Suprapubic skin (tissue), 4 donors: ENCODE data around the gene DNLZ. TPM values are rescaled to one million over a fixed set of nuclear protein-coding genes. Genes with fewer than 3 reads are reported as not detected.

ENCODE experiments used
- DNase-seq, 2 donors: peaks; one replicate each; pipeline ENCODE4 v3.0.0-alpha.2; 2019; ENCODE audit warnings: low spot score in 2 of 2
- H3K27ac ChIP-seq: fragments of 200-600 bp; sonication (generic); one replicate; pipeline ENCODE4 v1.5.1; 2019
- H3K27me3 ChIP-seq: fragments of 200-600 bp; sonication (generic); one replicate; pipeline ENCODE4 v1.5.1; 2019
- H3K36me3 ChIP-seq: fragments of 200-600 bp; sonication (generic); one replicate; pipeline ENCODE4 v1.5.1; 2019
- H3K4me1 ChIP-seq: fragments of 200-600 bp; sonication (generic); one replicate; pipeline ENCODE4 v1.5.1; 2019
- H3K4me3 ChIP-seq: fragments of 200-600 bp; sonication (generic); one replicate; pipeline ENCODE4 v1.5.1; 2019; ENCODE audit warnings: mild to moderate bottlenecking
- H3K9me3 ChIP-seq: fragments of 200-600 bp; sonication (generic); one replicate; pipeline ENCODE4 v1.5.1; 2019
- EP300 ChIP-seq: sonication (generic); formaldehyde crosslinking; IDR thresholded peaks from one replicate; pipeline ENCODE4 v1.6.1; 2017; ENCODE audit warnings: antibody characterized with exemption
- POLR2A ChIP-seq, 2 donors: fragments of 450-650 bp; IDR thresholded peaks; one replicate each; pipeline ENCODE4 v1.6.1; 2017; ENCODE audit warnings: antibody characterized with exemption in 2 of 2, mild to moderate bottlenecking in 2 of 2, moderate library complexity in 2 of 2
- POLR2AphosphoS5 ChIP-seq, 3 donors: sonication (generic); formaldehyde crosslinking; IDR thresholded peaks; one replicate each; pipeline ENCODE4 v1.6.1; 2017; ENCODE audit warnings: antibody characterized with exemption in 3 of 3
- WGBS: methylation state at CpG from one replicate; pipeline ENCODE4 v1.1.5; 2018; 5-methylcytosine and 5-hydroxymethylcytosine counted together
- total RNA-seq, 4 donors: library from RNA; depleted of rRNA; stranded (reverse); fragments of >200 nt; gene quantifications; one replicate each; pipeline ENCODE4 v1.1.0, GENCODE V29; 2016
- TF ChIP-seq, protein P1 (sequence below), 2 donors: fragments of 200-600 bp in 1 of 2; fragments of 450-650 bp in 1 of 2; sonication (generic) in 1 of 2; IDR thresholded peaks; one replicate each; pipeline ENCODE4 v1.5.1; 2016 to 2019; ENCODE audit warnings: antibody characterized with exemption in 2 of 2, mild to moderate bottlenecking in 1 of 2, moderate library complexity in 1 of 2

DNLZ gene
- total RNA-seq, 4 donors from 2014 or later: 11.3 to 46.4 (median 37.9) TPM

DNA sequence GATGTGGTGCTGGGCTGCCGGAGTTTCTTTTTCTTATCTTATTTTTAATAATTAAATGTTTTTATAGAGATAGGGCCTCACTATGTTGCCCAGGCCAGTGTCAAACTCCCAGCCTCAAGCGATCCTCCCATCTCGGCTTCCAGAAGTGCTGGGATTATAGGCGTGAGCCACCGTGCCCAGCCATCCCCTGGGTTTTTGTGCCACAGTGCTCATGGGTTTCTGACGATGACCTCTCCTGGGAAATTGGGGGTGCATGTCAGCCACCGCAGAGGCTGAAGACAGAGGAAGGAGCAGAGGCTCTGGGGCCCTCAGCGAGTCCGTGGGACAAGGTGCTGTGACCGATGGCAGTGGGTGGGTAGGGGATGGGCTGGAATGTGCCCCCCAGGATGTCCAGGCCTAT is 21.8 kb downstream of the DNLZ start:
- Histone ChIP-seq H3K4me1 (peaks cover 46% of the 10 kb centered on the region), H3K9me3 (no peaks in the 10 kb centered on the region), H3K27ac (no peak overlapping the region), H3K27me3 (no peaks in the 10 kb centered on the region), H3K4me3 (peak overlapping the region; percentile 52), H3K36me3 (peaks cover 25% of the 10 kb centered on the region)
- TF ChIP-seq, protein P1, sequence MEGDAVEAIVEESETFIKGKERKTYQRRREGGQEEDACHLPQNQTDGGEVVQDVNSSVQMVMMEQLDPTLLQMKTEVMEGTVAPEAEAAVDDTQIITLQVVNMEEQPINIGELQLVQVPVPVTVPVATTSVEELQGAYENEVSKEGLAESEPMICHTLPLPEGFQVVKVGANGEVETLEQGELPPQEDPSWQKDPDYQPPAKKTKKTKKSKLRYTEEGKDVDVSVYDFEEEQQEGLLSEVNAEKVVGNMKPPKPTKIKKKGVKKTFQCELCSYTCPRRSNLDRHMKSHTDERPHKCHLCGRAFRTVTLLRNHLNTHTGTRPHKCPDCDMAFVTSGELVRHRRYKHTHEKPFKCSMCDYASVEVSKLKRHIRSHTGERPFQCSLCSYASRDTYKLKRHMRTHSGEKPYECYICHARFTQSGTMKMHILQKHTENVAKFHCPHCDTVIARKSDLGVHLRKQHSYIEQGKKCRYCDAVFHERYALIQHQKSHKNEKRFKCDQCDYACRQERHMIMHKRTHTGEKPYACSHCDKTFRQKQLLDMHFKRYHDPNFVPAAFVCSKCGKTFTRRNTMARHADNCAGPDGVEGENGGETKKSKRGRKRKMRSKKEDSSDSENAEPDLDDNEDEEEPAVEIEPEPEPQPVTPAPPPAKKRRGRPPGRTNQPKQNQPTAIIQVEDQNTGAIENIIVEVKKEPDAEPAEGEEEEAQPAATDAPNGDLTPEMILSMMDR (IDR thresholded peaks at IDR 0.05): no peak
- no peak for TF ChIP-seq POLR2A (IDR thresholded peaks at IDR 0.05)
- no peak for TF ChIP-seq EP300
- TF ChIP-seq POLR2AphosphoS5 (IDR thresholded peaks at IDR 0.05): no peak
- 50% methylated on average over 6 of the region's 10 CpGs for WGBS
- DNase-seq: no peak

DNA sequence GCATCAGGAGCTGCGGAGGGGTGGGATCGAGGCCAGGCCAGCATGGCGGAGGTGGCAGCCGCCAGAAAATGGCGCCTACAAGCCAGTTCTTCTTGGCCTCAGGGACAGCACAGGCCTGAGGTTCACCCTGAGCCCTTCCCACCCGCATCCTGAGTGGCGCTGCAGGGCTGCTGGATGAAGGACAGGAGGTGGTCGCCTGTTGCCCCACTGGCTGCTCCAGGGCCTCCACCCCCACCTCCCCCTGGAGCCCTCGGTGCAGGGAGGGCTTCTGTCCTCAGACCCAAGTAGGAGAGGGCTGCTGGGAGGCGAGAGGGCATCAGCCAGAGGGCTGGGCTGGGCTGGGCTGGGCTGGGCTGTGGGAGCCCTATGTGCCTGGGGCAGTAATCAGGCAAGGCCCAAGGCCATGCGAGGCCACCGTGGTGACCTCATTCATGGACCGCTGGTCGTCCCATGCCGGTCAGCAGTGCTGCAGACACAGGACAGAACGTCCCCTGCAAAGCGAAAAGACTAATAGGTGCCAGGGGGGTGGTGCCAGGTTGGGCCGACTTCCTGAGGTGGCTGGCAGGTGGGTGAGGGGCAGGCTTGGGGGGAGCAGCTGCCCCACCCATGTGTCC is 22.4 kb downstream of the DNLZ start:
- H3K36me3 ChIP-seq: peaks cover 31% of the 10 kb centered on the region
- no peak for DNase-seq
- no peak overlapping the region for H3K27ac ChIP-seq
- TF ChIP-seq POLR2AphosphoS5 (IDR thresholded peaks at IDR 0.05): no peak
- H3K27me3 ChIP-seq: no peaks in the 10 kb centered on the region
- WGBS: 97% methylated on average over 7 of the region's 18 CpGs
- peaks cover 41% of the 10 kb centered on the region for H3K4me1 ChIP-seq
- H3K4me3 ChIP-seq: no peak overlapping the region
- no peaks in the 10 kb centered on the region for H3K9me3 ChIP-seq

DNA sequence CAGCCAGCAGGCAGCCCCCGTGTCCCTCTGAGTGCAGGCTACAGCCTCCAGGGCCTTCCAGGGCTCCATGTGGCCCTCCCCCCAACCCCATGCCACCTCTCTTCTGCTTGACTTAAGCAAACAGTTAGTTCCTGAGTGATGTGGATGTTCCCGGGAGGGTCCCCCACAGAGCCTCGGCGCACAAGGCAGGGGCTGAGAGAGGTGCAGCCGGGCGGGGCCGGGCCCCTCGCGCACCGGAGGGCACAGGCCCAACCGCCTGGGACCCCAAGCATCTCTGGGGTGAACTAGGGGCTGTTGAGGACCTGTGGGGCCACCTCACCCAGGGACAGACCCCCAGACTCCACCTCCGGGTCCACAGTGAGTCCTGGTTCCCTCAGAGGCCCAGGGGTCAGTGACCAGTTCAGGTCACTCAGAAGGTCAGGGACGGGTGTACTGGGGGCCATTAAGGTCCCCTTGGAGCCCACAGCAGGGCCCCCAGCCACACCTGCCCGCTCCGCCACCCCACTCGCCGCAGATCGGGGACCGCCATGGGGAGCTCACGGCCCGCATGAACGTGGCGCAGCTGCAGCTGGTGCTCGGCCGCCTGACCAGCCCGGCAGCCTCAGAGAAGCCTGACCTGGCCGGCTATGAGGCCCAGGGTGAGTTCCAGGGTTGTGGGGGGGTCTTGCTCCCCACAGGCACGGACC is 23.0 kb downstream of the DNLZ start:
- no peak for DNase-seq
- no peak overlapping the region for H3K4me3 ChIP-seq
- no peak overlapping the region for H3K27ac ChIP-seq
- H3K4me1 ChIP-seq: peaks cover 35% of the 10 kb centered on the region
- H3K9me3 ChIP-seq: no peaks in the 10 kb centered on the region
- no peaks in the 10 kb centered on the region for H3K27me3 ChIP-seq
- TF ChIP-seq EP300: no peak
- TF ChIP-seq, protein P1 (IDR thresholded peaks at IDR 0.05): no peak
- no peak for TF ChIP-seq POLR2A (IDR thresholded peaks at IDR 0.05)
- TF ChIP-seq POLR2AphosphoS5 (IDR thresholded peaks at IDR 0.05): no peak
- 98% methylated on average over 8 of the region's 28 CpGs for WGBS
- peaks cover 34% of the 10 kb centered on the region for H3K36me3 ChIP-seq

DNA sequence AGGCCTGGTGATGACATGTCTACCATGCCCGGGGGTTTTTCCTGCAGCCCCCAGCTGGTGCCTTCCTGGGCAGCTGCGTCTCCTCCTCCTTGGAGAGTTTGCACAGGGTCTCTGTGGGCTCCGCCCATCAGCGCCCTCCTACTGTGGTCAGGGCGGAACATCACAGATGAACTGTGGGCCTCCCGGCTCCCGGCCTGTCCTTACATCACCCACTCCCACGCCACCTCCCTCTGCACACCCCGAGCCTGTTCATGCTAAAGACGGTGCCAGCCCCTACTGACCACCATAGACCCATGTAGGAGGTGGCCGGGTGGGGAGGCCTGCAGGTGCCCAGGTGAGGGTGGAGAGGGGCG is 23.6 kb downstream of the DNLZ start:
- H3K27ac ChIP-seq: no peak overlapping the region
- no peaks in the 10 kb centered on the region for H3K27me3 ChIP-seq
- TF ChIP-seq EP300 (no peak), POLR2AphosphoS5 (IDR thresholded peaks at IDR 0.05) (no peak), POLR2A (IDR thresholded peaks at IDR 0.05) (no peak)
- TF ChIP-seq, protein P1 (IDR thresholded peaks at IDR 0.05): no peak
- H3K36me3 ChIP-seq: peaks cover 34% of the 10 kb centered on the region
- 91% methylated on average over 8 of the region's 12 CpGs for WGBS
- H3K9me3 ChIP-seq: no peaks in the 10 kb centered on the region
- DNase-seq: no peak
- H3K4me1 ChIP-seq: peaks cover 29% of the 10 kb centered on the region
- H3K4me3 ChIP-seq: no peak overlapping the region

DNA sequence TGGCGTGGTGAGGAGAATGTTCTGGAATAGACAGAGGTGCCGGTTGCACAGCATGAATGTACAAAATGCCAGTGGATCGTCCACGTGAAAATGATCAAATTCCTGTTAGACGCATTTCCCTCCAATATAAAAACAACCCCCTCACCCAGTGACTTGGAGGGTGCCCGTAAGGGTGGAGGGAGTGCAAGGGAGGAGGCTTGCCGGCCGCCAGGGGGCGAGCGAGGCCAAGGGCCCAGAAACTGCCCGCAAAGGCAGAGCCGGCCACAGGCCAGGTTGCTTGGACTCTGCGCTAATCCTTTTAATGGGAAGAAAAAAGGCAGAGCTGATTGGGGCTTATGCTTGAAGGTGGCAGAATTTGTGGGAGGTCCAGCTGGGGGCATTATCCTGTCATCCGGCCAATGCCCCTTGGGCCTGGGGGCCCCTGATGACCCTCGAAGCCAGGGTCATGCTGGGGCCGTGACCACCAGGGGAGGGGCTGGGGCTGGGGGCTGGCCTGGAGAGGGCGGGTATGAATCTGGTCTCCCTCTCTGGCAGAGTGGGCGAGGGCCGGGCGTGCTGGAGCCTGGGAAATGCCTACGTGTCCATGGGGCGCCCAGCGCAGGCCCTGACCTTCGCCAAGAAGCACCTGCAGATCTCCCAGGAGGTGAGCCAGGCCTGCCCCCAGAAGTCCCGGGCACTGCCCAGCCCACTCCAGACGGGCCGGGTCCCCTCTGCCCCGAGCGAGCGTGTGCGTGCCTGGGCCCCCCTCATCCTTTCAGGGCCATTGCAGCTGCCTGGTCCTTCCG is 24.2 kb downstream of the DNLZ start:
- DNase-seq: no peak
- H3K9me3 ChIP-seq: no peaks in the 10 kb centered on the region
- TF ChIP-seq, protein P1 (IDR thresholded peaks at IDR 0.05): peak; percentile 46 to 77
- TF ChIP-seq EP300: no peak
- WGBS: 79% methylated on average over 28 of the region's 32 CpGs
- H3K4me1 ChIP-seq: peaks cover 25% of the 10 kb centered on the region
- peaks cover 34% of the 10 kb centered on the region for H3K36me3 ChIP-seq
- H3K27ac ChIP-seq: no peak overlapping the region
- H3K4me3 ChIP-seq: no peak overlapping the region
- H3K27me3 ChIP-seq: no peaks in the 10 kb centered on the region
